OCI-LY1 (cell line): ENCODE results near the gene DCK.
"Not testable (repeated sequence)": the region's sequence is repeated elsewhere in the genome, so short reads cannot be mapped to it uniquely, and the experiment has no call there.

Experiments
- H2AFZ ChIP-seq: fragments of 200-600 bp; sonication (generic), shearing (Covaris generic); 2 replicates; pipeline ENCODE4 v1.6.0; 2014; ENCODE audit warnings: antibody characterized with exemption, mild to moderate bottlenecking, low read length
- H3F3A ChIP-seq: fragments of 200-600 bp; sonication (generic), shearing (Covaris generic); 2 replicates; pipeline ENCODE4 v1.6.0; 2014; ENCODE audit warnings: mild to moderate bottlenecking, antibody characterized with exemption, low read length, moderate library complexity; ENCODE audit not compliant: insufficient read depth
- H3K27ac ChIP-seq: fragments of 200-600 bp; sonication (generic); 2 replicates; pipeline ENCODE4 v1.5.1; 2014; ENCODE audit warnings: low read length, mixed run types, mild to moderate bottlenecking, low read depth; ENCODE audit not compliant: poor library complexity, severe bottlenecking
- H3K27me3 ChIP-seq: fragments of 200-600 bp; sonication (generic); 2 replicates; pipeline ENCODE4 v1.6.0; 2014; ENCODE audit warnings: antibody characterized with exemption, mild to moderate bottlenecking, low read length, moderate library complexity; ENCODE audit not compliant: insufficient read depth
- H3K36me3 ChIP-seq: fragments of 200-600 bp; sonication (generic); 2 replicates; pipeline ENCODE4 v1.6.1; 2014; ENCODE audit warnings: mild to moderate bottlenecking, antibody characterized with exemption, low read length, moderate library complexity, mixed read lengths; ENCODE audit not compliant: insufficient read depth
- H3K4me1 ChIP-seq: fragments of 200-600 bp; sonication (generic); 2 replicates; pipeline ENCODE4 v1.5.1; 2014; ENCODE audit warnings: mild to moderate bottlenecking, low read length, moderate library complexity; ENCODE audit not compliant: insufficient read depth, severe bottlenecking
- H3K4me2 ChIP-seq: fragments of 200-600 bp; sonication (generic), shearing (Covaris generic); 2 replicates; pipeline ENCODE4 v1.6.1; 2014; ENCODE audit warnings: low read length
- H3K4me3 ChIP-seq: fragments of 200-600 bp; sonication (generic); 2 replicates; pipeline ENCODE4 v1.5.1; 2014; ENCODE audit warnings: low read length, low read depth, mild to moderate bottlenecking, mixed read lengths; ENCODE audit not compliant: poor library complexity, severe bottlenecking
- H3K79me2 ChIP-seq: fragments of 200-600 bp; shearing (Covaris generic); 2 replicates; pipeline ENCODE4 v1.6.1; 2016; ENCODE audit warnings: mixed run types, low read length, mixed read lengths; ENCODE audit not compliant: insufficient read depth
- H3K9ac ChIP-seq: fragments of 200-600 bp; sonication (generic), shearing (Covaris generic); 2 replicates; pipeline ENCODE4 v1.6.1; 2014; ENCODE audit warnings: mild to moderate bottlenecking, low read length, mixed read lengths
- H3K9me2 ChIP-seq: fragments of 200-600 bp; sonication (generic), shearing (Covaris generic); 2 replicates; pipeline ENCODE4 v1.6.1; 2014; ENCODE audit warnings: low read depth, mild to moderate bottlenecking, low read length, mixed read lengths
- H3K9me3 ChIP-seq: fragments of 200-600 bp; shearing (Covaris generic); 2 replicates; pipeline ENCODE4 v1.6.1; 2014; ENCODE audit warnings: low read length, mixed read lengths
- H4K20me1 ChIP-seq: fragments of 200-600 bp; sonication (generic), shearing (Covaris generic); 2 replicates; pipeline ENCODE4 v1.6.0; 2016; ENCODE audit warnings: mild to moderate bottlenecking, low read length; ENCODE audit not compliant: insufficient read depth
- CTCF ChIP-seq: fragments of 200-600 bp; sonication (generic), shearing (Covaris generic); IDR thresholded peaks from 2 replicates; pipeline ENCODE4 v1.5.1; 2017; ENCODE audit warnings: mild to moderate bottlenecking, antibody characterized with exemption, low read length, moderate library complexity, mixed read lengths
- EZH2 ChIP-seq: fragments of 200-600 bp; sonication (generic), shearing (Covaris generic); IDR thresholded peaks from 2 replicates; pipeline ENCODE4 v1.8.0; 2017; ENCODE audit warnings: borderline replicate concordance, mixed run types, mild to moderate bottlenecking, antibody characterized with exemption, low read length, moderate library complexity, mixed read lengths

DCK gene

GRCh38 chr4:71027611-71028010 lies 34.2 kb downstream of the DCK start:
- Histone ChIP-seq H3K4me3 (no peak overlapping the region), H3K9me2 (no peaks in the 10 kb centered on the region), H3K4me1 (no peaks in the 10 kb centered on the region), H3K27ac (no peak overlapping the region), H3K4me2 (no peak overlapping the region), H3K9ac (no peak overlapping the region), H3K79me2 (no peaks in the 10 kb centered on the region), H2AFZ (no peak overlapping the region), H3K9me3 (no peaks in the 10 kb centered on the region), H4K20me1 (no peaks in the 10 kb centered on the region), H3K36me3 (peaks cover 93% of the 10 kb centered on the region), H3K27me3 (no peaks in the 10 kb centered on the region), H3F3A (0 out of 2 replicates have a peak, but pooled peaks cover 3% of the 10 kb centered on the region)
- TF ChIP-seq EZH2 (no peak), CTCF (no peak)

- Histone ChIP-seq H3K9me2 (no peaks in the 10 kb centered on the region), H3K9ac (no peak overlapping the region), H3F3A (0 out of 2 replicates have a peak, but pooled peaks cover 1% of the 10 kb centered on the region), H3K9me3 (no peaks in the 10 kb centered on the region), H3K27ac (no peak overlapping the region), H2AFZ (no peak overlapping the region), H4K20me1 (no peaks in the 10 kb centered on the region), H3K4me1 (no peaks in the 10 kb centered on the region), H3K4me2 (no peak overlapping the region), H3K79me2 (no peaks in the 10 kb centered on the region), H3K4me3 (no peak overlapping the region), H3K36me3 (peaks cover 90% of the 10 kb centered on the region), H3K27me3 (no peaks in the 10 kb centered on the region)
- TF ChIP-seq EZH2, result no peak
- TF ChIP-seq CTCF, result no peak
Measured at GRCh38 chr4:71029504-71029903, 36.1 kb downstream of the DCK start.

DNA sequence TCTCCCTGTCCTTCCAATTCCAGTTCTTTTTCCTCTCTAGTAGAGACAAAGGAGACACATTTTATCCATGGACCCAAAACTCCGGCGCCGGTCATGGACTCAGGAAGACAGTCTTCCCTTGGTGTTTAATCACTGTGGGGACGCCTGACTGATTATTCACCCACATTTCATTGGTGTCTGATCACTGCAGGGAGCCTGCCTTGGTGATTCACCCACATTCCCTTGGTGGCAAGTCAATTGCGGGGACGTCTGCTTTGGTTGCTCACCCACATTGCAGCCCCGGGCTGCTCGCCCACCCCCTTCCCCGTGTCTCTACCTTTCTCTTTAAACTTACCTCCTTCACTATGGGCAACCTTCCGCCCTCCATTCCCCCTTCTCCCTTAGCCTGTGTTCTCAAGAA lies 38.7 kb downstream of the DCK start:
- peaks cover 94% of the 10 kb centered on the region for H3K36me3 ChIP-seq
- H3K9ac ChIP-seq, H3K4me2 ChIP-seq, H3K4me1 ChIP-seq, H3K4me3 ChIP-seq, H2AFZ ChIP-seq, H4K20me1 ChIP-seq, H3K79me2 ChIP-seq, H3K27ac ChIP-seq, H3K9me3 ChIP-seq, H3K27me3 ChIP-seq, H3F3A ChIP-seq, H3K9me2 ChIP-seq: not testable (repeated sequence)

GRCh38 chr4:71045256-71045655 lies 51.8 kb downstream of the DCK start:
- TF ChIP-seq CTCF (no peak), EZH2 (no peak)
- 0 out of 2 replicates have a peak, but pooled peaks cover 8% of the 10 kb centered on the region for H3F3A ChIP-seq

More at GRCh38 chr4:71045256-71045655, 51.8 kb downstream of the DCK start:
- no peaks in the 10 kb centered on the region for H3K9me2 ChIP-seq
- H3K4me1 ChIP-seq, result no peaks in the 10 kb centered on the region
- H3K27ac ChIP-seq, result no peak overlapping the region
- H3K79me2 ChIP-seq, result no peaks in the 10 kb centered on the region
- peaks cover 21% of the 10 kb centered on the region for H3K36me3 ChIP-seq
- H2AFZ ChIP-seq, result no peak overlapping the region
- H3K9ac ChIP-seq, result no peak overlapping the region
- H3K4me3 ChIP-seq, result no peak overlapping the region
- H3K4me2 ChIP-seq, result no peak overlapping the region
- H4K20me1 ChIP-seq, result no peaks in the 10 kb centered on the region
- H3K9me3 ChIP-seq, result no peaks in the 10 kb centered on the region
- H3K27me3 ChIP-seq, result no peaks in the 10 kb centered on the region
